Endothelial cell of umbilical vein (primary cell): Measurements from ENCODE around the gene BNC2.

Source experiments
- CTCF ChIP-seq, 2 donors: IDR thresholded peaks; 1 replicate in 1 of 2; 2 replicates in 1 of 2; pipeline ENCODE4 v1.5.1; 2011; ENCODE audit warnings: low read length in 2 of 2, mild to moderate bottlenecking in 2 of 2, moderate library complexity in 2 of 2, control low read depth in 1 of 2, inconsistent platforms in 1 of 2, low read depth in 1 of 2; ENCODE audit not compliant: insufficient read depth in 1 of 2; ENCODE audit errors: extremely low read depth in 1 of 2
- POLR2AphosphoS5 ChIP-seq: IDR thresholded peaks from 2 replicates; pipeline ENCODE4 v1.6.1; 2012; ENCODE audit warnings: low read depth, mild to moderate bottlenecking, control low read depth, low read length, moderate library complexity; ENCODE audit not compliant: insufficient read depth

GRCh38 chr9:16721972-16722371 lies 148.5 kb downstream of the BNC2 start:
- TF ChIP-seq CTCF (IDR thresholded peaks at IDR 0.05; ENCODE audit: extremely low read depth in 1 of 2, insufficient read depth in 1 of 2, low read depth in 1 of 2, low read length in 2 of 2) (no peak), POLR2AphosphoS5 (no peak)
